K562 treated with DMSO at 1 percent for 12 hours (cell line): ENCODE measurements around the gene COPA. TPM values are rescaled to one million over a fixed set of nuclear protein-coding genes. Genes with fewer than 3 reads are reported as not detected.

Experiments used
- total RNA-seq: library from RNA; unstranded; fragments of 300-600 nt; gene quantifications from 2 replicates; pipeline ENCODE4 v1.2.3, GENCODE V29; 2022; ENCODE audit not compliant: insufficient read depth

Gene COPA
- total RNA-seq, result 104 and 208 TPM in 2 replicates

GRCh38 chr1:160342953-160343869 lies at the start of gene COPA, which contains the start of gene NCSTN:
COPA (minus strand) TSS chr1:160343250; CDS start chr1:160343170, 80 bp downstream.
NCSTN (plus strand) TSS chr1:160343383; CDS start chr1:160343397, 14 bp downstream.

GRCh38 chr1:160366731-160367515 lies 23.9 kb upstream of the COPA start, which contains the start of gene NHLH1:
NHLH1 (plus strand) TSS chr1:160367071; CDS start chr1:160370732, 3,661 bp downstream.

GRCh38 chr1:160284782-160285344 lies 58.2 kb downstream of the COPA start, which contains the start of gene PEX19:
PEX19 (minus strand) TSS chr1:160285133; CDS start chr1:160285124, 9 bp downstream.

GRCh38 chr1:160261893-160262794 lies 80.9 kb downstream of the COPA start, which contains the start of gene DCAF8:
DCAF8 (minus strand) TSS chr1:160262549; CDS start chr1:160244008, 18,541 bp downstream.

Other genes starting within 250 kb of the COPA start
- 20.7 and 21.0 TPM in 2 replicates for gene IGSF8, start 244.6 kb downstream of the COPA start, total RNA-seq
- not detected in 2 replicates for gene ATP1A2, start 227.5 kb downstream of the COPA start, total RNA-seq
- not detected in 2 replicates for gene ATP1A4, start 191.6 kb downstream of the COPA start, total RNA-seq
- 0.46 and 0.50 TPM in 2 replicates for gene CASQ1, start 152.7 kb downstream of the COPA start, total RNA-seq
- 38.5 and 63.8 TPM in 2 replicates for gene PEA15, start 137.9 kb downstream of the COPA start, total RNA-seq
- 43.0 and 102 TPM in 2 replicates for gene DCAF8, start 80.7 kb downstream of the COPA start, total RNA-seq
- 23.4 and 40.9 TPM in 2 replicates for gene PEX19, start 58.1 kb downstream of the COPA start, total RNA-seq
- gene NCSTN, start 133 bp upstream of the COPA start, total RNA-seq, result 40.5 and 99.2 TPM in 2 replicates
- 0.52 and 0.88 TPM in 2 replicates for gene NHLH1, start 23.8 kb upstream of the COPA start, total RNA-seq
- 2.3 and 7.0 TPM in 2 replicates for gene VANGL2, start 57.3 kb upstream of the COPA start, total RNA-seq
- 1.8 and 4.7 TPM in 2 replicates for gene SLAMF6, start 180.0 kb upstream of the COPA start, total RNA-seq
- 0.49 and 3.9 TPM in 2 replicates for gene CD84, start 236.2 kb upstream of the COPA start, total RNA-seq